HG03565 (cell line): Measurements from ENCODE around the gene ITGAE.
A peak's percentile ranks its signal among the peaks of the same experiment; 100 is the strongest.
"Not testable (repeated sequence)": the region's sequence is repeated elsewhere in the genome, so short reads cannot be mapped to it uniquely, and the experiment has no call there.

Source experiments
- ATAC-seq: cut with Tn5 transposase; IDR thresholded peaks from one replicate; pipeline ENCODE4 v1.9.1; 2021; ENCODE audit warnings: mild to moderate bottlenecking, moderate library complexity; ENCODE audit not compliant: unreplicated experiment

The ITGAE gene

DNA sequence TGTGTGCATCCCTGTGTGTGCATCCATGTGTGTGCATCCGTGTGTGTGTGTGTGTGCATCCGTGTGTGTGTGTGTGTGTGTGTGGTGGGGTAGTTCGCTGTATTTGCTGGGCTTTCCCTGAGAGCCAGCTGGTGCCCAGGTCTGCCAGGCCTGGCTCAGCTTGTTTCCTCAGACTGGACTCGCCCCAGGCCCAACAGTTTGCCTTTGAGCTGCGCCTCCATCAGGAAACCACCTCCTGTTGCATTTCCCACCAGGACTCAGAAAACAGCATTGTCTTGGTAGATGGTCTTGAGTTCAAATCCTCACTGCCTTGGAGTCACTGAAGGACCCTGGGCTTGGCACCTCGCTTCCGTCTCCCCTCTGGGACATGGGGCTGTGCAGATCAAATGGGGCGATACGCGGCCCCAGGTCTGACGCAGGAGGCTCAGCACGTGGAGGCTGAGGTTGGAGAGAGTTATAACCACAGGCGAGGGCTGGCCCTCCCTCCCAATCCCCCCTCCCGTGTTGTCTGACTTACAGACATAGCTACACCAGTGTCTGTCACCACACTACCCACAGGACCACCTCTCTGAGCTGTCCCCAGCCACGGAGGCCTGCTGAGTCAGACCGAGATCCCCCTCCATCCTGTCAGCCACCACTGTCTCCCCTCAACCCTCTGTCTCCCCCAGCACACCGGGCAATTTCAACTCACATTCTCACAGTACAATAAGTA is 4.7 kb downstream of the ITGAE start:
- ATAC-seq: peak; percentile 69

DNA sequence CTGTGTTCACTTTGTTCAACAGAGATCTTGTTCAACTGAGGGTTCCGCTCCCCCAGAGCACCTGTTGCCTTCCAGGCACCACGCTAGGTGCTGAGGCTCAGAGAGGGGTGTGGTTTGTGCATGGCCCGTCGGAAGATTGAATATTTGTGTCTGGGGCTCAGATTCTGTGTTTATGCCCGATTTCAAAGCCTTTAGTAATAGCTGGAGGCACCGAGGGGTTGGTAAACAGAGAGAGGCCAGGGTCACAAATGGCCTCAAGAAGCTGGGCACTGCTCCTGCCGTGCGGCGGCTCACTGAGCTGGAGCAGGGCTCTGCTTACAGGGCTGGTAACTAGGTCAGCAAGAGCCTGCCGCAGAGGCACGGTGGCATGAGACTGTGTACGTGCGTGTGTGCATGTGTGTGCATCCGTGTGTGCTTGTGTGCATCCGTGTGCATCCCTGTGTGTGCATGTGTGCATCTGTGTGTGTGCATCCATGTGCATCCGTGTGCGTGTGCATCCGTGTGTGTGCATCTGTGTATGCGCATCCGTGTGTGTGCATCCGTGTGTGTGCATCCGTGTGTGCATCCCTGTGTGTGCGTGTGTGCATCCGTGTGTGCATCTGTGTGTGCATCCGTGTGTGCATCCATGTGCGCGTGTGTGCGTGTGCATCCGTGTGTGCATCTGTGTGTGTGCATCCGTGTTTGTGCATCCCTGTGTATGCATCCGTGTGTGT is 5.4 kb downstream of the ITGAE start:
- no peak for ATAC-seq

DNA sequence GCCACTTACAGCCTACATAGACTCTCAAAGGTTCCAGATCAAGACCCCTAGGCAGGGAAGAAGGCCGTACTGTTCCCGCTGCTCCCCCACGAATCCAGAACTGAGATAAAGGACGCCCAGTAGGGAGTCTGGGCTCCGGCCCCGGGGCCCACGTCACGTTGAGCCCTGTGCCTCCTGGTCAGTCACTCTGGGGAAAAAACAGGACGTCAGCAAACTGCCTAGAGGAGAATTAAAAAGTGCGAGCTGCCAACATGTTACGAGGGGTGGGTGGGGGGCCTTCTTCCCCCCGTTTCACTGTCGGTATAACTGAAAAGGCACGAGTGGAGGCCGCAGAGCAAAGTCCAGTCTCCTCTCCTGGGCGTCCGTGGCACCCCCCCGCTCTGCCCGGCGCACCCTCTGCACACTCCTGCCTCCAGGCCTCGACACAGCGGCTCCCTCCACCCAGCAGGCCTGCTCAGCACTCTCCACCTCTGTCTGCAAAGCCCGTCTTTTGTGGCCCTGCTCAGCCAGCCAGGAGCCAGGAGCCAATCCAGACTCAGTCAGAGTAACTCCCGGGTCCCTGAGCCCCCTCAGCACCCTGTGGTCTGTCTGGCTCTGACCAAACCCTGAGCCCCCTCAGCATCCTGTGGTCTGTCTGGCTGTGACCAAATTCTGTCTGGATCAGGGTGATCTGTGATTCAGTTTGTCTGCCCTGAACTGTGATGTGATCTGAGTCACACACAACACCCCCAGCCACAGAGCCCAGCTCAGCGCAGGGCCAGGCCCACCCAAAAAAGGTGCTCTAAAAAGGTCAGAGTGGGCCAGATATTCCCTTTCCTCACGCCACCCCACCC is 6.2 kb downstream of the ITGAE start:
- ATAC-seq: no peak

DNA sequence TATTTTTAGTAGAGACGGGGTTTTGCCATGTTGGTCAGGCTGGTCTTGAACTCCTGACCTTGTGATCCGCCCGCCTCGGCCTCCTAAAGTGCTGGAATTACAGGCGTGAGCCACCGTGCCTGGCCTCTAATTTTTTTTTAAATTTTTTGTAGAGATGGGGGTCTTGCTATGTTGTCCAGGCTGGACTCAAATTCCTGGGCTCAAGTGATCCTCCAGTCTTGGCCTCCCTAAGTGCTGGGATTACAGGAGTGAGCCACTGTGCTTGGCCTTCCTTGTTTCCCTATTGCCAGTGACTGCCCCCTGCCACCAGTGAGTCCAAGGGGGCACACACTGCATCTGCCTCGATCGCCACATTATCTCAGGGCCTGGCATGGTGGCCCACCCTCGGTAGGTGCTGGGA is 6.8 kb downstream of the ITGAE start:
- ATAC-seq: not testable (repeated sequence)

DNA sequence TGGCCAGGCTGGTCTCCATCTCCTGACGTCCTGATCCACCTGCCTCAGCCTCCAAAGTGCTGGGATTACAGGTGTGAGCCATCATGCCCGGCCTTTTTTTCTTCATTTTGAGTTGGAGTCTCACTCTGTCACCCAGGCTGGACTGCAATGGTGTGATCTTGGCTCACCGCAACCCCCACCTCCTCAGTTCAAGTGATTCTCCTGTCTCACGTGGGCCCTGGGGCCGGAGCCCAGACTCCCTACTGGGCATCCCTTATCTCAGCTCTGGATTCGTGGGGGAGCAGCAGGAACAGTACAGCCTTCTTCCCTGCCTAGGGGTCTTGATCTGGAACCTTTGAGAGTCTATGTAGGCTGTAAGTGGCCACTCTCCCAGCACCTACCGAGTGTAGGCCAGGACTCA is 7.7 kb downstream of the ITGAE start:
- ATAC-seq: not testable (repeated sequence)

DNA sequence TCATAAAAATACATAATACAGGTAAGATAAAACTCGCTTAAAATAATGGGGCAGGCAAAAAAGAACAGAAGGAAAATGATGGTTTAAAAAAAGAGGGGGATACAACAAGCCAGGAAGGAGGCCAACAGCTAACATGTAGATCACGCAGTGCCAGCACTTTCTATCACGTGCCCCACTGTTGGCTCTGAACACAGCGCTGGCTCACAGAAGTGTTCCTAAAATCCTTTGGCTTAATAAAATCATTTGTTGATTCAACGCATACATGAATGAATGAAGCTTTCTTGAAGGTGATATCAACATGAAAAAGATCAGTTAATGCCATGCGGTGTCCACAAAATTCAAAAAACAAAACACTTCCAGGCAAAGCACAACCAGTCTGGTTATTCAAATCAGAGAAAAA is 8.5 kb downstream of the ITGAE start:
- ATAC-seq: no peak

DNA sequence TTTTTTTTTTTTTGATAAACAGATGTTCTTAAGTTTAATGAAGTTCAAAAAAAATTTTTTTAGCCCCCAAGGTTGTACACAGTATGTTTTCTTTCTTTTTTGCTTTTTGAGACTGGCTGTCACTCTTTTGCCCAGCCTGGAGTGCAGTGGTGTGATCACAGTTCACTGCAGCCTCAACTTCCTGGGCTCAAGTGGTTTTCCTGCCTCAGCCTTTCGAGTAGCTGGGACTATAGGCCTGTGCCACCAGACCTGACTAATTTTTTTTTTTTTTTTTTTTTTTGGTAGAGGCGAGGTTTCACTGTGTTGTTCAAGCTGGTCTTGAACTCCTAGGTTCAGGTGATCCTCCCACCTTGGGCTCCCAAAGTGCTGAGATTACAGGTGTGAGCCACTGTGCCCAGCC is 12.8 kb downstream of the ITGAE start:
- no peak for ATAC-seq

DNA sequence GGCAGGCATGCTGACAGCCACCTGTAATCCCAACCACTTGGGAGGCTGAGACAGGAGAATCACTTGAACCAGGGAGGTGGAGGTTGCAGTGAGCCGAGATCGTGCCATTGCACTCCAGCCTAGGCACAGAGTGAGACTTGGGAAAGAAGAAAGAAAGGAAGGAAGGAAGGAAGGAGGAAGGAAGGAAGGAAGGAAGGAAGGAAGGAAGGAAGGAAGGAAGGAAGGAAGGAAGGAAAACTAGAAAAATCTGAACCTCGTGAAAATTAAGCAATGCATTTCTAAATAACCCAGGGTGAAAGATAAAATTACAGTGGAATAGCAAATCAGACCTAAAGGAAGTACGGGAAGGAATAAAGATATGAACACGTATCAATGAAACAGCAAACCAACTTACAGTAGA is 15.7 kb downstream of the ITGAE start:
- not testable (repeated sequence) for ATAC-seq

DNA sequence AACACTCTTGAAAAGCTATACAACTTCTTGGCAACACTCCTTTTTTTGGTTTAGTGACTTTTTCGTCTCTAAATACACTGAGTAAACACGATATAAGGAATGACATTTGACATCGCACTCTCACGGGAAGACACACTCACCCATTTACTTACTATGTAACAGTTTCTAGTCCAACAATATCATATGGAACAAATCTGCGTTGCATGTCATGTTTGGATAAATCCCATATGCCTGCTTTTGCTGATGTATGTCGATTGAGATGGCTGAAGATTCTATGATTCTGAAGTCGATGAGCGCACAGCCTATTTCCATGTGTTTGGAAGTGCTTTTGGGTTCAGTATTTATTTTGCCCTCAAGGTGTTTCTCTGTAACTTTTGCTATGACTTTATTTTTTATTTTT is 18.2 kb downstream of the ITGAE start:
- ATAC-seq: no peak

DNA sequence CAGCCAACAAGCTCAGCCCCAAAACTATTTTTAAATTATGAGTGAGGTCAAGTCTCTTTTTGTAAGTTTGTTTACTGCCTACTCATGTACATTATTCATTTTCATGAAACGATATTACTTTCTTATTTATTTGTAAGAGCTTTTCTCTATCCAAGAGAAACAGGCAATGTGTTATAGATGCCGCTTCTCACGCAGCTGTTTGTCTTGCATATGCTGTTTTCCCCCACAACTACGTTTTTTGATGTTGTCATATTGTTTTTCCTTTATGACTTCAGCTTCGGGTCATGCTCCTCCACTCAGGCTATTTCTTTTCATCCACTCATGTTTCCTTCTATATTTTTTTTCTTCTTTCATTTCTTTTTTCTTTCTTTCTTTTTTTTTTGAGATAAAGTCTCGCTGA is 20.0 kb downstream of the ITGAE start:
- no peak for ATAC-seq

DNA sequence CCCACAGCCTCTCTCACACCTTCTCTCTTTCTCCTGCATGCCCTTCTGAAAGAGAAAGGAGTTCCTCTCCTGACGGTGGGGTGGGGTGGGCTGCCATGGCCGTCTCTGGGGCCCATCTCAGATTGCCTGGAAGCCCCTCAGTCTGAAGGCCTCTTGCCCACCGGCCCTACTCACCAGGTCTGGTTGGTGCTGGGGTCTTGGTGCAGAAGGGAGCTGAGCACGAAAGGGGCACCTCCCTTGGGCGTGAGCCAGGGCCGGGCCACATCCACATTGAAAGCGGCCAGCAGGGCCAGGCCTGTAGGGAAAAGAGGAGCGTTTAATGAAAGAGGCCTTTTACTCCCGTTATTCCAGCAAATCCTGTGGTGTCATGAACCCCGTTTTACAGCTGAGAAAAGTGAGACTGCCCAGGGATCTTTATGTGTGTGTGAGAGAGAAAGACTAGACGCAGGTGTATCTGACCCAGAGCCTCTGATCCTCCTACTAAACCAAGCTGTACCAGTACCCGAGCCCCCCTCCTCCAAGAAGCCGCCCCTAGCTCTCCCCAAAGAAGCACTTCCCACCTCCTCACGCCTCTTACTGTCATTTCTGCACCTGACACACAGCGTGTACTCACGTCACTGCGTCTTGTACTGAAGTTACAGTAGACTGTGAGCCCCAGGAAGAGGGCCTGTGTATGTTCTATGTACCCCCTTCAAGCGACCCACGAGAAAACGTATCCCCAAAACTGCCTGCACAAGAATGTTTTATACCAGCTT is 23.4 kb downstream of the ITGAE start:
- ATAC-seq: no peak

DNA sequence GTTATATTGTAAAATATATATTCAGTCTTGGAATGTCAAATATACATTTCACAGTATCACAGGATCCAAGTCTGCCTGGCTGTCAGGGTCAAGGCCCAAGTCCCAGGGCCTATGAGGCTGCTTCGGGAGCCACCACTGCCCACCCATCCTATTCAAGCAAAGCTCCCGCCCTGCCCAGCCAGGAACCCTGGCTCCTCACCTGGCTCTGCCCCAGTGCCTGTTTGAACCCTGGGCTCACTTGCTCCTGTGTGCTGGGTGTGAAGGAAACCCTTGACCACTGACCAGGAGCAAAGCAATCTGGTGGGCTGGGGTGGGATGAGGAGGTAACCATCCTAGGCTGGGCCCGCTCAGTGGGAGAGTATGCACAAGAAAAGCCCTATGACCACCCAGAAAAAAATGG is 27.0 kb downstream of the ITGAE start:
- no peak for ATAC-seq

DNA sequence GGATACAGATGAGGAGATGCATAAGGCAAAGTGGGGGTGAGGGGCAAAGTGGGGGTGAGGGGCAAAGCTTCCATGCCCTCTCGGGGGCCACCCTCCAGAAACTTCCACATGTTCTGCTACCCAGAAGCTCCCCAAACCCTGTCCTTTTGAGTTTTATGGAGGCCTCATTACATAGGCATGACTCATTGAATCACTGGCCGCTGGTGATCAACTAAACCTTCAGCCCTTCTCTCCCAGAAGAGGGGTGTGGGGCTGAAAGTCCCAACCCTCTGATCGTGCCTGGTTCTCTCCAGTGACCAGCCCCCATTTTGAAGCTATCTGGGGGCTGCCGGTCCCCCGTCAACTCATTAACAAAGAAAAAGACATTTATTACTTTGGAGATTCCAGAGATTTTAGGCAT is 27.5 kb downstream of the ITGAE start:
- ATAC-seq: no peak

DNA sequence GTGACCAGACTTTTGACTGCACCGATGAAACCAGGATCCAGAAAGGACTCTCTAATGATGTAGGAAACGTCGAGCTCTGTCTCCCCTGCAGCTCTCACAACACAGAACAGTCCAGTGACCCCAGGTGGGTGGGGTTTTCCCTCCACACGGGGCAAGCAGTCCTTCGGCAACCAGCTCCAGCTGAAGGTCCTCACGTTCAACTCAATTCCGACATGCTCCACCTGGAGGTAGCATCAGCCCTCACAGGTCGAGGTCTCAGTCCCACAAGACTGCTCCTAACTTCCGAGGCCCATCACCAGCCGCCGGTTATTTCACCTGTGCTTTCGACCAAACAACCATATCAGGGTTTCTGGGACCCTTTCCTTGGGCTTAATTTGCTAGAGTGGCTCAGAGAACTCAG is 28.2 kb downstream of the ITGAE start:
- ATAC-seq: no peak

DNA sequence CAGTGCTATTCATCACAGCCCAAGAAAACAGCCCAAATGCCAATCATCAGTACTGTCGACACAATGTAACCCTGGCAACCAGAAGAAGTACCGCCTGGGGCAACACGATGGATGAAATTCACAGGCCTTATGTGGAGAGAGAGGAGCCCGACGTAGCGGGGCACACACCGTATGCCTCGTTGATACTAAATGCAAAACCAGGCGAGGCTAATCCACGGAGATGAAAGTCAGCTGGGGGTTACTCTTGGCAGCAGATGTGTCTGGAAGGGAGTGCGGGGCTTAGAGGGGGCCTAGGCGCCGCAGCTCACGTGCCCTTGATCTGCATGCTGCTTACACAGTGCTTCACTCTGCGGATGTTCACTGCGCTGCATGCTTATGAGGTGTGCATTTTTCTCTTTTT is 29.8 kb downstream of the ITGAE start:
- no peak for ATAC-seq

DNA sequence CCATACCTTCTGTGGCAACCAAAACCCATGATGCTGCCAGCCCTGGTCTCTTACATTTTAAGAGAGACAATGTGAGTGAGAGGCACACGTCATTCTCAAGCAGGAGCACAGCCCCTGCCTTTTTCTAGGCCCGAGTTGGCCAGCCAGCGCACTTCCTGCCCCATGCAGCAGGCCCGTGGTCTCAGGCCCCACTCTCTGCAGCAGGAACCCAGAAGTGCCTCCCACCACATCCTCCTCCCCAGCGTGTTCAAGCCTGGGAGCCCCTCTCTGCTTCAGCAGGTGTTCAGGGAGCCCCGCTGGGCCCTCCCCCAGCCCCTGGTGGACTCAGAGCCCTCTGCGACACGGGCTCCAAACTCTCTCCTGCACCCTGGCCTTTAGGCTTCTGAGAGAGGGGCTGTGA is 30.5 kb downstream of the ITGAE start:
- no peak for ATAC-seq

DNA sequence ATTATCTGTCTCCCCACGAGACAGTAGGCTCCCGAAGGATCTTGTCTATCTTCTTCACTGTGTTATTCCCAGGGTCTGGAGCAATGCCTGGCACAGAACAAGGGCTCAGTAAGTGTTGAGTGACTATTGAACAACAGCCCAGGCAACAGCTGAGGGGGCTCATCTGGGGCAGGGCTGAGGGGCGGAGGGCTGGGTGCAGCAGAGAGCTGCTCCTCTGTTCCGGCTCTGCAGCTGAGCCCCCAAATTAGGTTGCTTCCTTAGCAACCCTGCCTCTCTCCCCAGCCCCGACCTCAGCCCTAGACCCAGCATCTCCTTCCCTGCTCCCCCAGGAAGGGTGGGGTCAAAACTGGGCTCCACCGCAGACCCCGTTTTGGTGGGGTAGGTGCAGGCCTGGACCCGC is 32.2 kb downstream of the ITGAE start:
- no peak for ATAC-seq

DNA sequence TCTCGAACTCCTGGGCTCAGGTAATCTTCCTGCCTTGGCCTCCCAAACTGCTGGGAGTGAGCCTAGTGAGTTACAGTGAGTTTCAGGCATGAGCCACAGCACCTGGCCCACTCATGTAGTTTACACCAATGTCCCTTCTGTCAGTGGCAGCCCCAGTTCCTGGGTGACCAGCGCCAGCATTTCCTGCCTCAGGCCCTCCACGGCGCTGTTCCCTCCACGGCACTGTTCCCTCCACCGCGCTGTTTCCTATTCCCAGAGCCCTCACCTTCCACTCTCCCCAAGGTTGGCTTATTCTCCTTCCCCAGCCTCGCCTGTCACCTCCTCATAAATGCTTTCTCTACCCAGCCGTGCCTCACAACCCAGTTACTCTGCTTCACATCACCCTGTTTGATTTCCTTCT is 32.6 kb downstream of the ITGAE start:
- ATAC-seq: no peak

DNA sequence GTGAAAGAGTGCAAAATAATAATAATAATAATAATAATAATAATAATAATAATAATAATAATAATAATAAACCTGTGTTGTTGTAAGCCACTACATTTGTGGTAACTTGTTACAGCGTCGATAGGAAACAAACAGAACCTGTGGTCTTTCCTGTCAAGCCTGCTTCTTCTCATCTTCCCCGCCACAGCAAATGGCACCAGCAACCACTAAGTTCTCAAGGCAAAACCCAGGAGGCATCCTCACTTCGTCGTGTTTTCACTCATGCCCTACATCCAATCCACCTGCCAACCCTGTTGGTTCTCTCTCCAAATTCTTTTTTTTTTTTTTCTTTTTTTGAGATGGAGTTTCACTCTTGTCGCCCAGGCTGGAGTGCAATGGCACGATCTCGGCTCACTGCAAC is 34.2 kb downstream of the ITGAE start:
- ATAC-seq: no peak

DNA sequence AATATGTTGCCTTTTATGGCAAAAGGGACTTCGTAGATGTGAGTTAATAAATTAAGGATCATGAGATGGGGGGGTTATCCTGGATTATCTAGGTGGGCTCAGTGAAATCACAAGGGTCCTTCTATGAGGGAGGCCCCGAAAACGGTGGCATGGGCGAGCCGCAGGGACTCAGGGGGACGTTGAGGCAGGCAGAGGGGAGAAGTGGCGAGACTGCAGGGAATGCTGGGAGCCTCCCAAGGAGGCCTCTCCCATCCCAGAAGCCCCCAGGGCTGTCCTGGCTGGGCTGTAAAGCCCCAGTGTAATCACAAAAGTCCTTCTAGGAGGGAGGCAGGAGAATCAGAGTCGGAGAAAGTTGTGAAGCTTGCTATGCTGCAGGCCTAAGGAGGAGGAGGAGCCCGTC is 35.0 kb downstream of the ITGAE start:
- no peak for ATAC-seq

DNA sequence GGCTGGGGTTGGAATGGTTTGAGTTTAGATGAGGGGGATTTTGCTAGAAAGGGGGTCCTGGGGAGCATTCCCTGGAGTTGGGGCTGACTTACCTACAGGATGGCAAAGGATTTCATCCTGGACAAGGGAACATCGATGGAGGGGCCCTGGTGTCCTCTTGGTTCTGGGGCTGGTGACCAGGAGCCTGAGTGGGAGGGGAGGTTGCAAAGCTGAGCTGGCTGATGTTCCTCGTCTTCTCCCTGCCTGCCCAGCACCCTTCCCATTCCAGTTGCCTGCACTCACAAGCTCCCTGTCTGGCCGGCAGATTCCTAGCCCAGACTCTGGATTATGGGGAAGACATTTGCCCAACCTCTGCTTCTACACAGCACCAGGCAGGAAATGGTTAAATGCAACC is 37.2 kb downstream of the ITGAE start:
- ATAC-seq: no peak
